Activated CD8-positive, alpha-beta memory T cell treated with anti-CD3 and anti-CD28 coated beads, Interleukin-2, amount 50 U/mL, for 24 hours (primary cell): ENCODE results near the gene COLEC11.
"Not testable (repeated sequence)": the region's sequence is repeated elsewhere in the genome, so short reads cannot be mapped to it uniquely, and the experiment has no call there.

Experiments
- DNase-seq: peaks from one replicate; pipeline ENCODE4 v3.0.0-alpha.2; 2020; ENCODE audit errors: extremely low read depth

COLEC11 gene

GRCh38 chr2:3594493-3595281 is at the start of gene COLEC11:
Gene COLEC11, plus strand, starts transcription at chr2:3595112. Its CDS starts 9,229 bp downstream, at chr2:3604341.
- no peak for DNase-seq

DNA sequence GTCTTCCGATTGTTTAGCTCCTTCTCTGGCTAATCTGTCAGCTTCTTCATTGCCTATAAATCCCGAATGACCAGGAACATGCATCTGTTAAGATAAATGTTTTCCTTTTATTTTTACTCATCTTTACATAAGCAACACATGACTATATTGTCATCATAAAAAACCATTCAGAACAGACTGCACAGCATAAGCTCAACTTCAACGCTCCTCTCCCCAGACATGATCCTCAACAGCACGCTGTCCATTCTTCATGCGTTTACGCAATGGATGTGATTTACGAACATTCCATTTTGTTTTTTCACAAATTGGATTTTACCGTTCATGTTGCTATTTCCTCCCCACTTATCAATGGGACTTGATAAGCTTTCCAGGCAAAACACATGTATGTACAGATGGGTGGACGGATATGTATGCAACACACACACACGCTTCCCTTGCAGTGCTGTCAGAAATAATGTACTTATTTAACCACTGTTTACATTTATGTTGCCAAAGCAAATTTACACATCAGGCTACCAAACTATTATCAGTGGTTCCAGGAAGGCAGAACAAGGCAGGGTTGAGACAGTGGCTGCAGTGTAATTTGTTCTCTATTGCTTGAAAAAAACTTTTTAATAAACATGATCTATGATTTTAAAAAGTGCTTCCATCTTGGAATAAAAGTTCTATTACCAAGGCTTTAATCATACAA is 49.0 kb upstream of the COLEC11 start:
- no peak for DNase-seq

GRCh38 chr2:3547915-3548314 is 47.0 kb upstream of the COLEC11 start:
- no peak for DNase-seq

- DNase-seq = no peak
These were observed 41.0 kb upstream of the COLEC11 start for GRCh38 chr2:3553946-3554345.

DNA sequence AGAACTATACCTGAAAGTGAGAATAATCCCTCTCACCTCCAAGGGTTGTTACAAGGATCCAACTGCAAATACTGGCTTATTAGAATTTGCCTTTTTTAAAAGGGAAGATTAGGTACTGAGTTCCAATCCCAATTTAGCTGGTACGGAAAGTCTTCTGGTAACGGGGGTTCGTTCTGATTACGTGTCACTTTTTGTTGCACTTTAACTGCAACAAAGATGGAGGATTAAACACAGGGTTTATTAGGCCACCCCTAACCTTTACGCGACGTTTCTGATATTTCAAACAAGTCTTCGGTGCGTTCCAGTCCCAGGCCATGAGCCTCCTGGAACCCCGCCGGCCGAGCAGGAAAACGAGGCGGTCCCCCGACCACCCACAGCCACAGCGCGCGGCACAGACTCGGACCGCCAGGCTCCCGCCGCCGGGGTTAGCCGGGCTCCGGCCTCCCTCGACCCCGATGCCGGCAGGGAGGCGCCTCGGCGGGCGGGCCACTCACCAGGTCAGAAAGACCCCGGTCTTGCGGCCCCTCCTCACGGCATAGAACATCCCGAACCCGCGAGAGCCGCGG is 37.2 kb upstream of the COLEC11 start:
- DNase-seq = no peak

DNA sequence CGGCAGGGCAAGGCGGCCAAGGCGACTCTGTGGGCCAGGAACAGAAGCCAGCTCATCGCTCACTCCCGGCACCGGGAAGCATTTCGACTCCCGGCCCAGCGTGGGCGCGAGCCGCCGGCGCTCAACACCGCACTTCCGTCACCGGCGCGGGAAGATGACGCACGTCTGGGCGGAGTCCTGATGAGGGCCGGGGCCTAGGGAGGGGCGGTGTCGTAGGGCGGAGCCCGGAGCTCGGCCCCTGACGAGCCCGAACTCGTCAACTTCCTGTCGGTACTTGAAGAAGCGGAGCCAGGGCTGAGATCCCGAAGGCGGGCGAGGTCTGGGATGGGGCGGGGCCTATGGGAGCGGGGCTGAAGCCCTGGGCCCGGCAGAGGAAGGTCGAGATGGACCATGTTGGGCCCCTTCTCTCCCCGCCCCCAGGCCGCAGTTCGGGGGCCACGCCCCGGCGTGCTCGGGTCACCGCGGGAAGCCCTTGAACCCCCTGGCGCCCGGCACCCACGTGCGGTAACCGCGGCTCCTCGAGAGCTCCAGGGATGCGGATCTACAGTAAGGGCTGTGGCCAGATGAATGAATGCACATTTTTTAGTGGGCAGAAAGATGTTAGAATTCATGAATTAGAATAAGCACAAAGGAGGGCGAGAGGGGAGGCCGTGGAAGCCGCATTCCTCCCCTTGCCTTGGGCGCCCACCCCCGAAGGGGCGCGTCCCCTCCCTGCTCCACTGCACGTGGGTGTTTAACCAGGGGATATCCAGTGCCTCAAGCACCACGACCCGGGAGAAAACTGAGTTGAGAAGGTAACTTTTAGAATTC is 36.5 kb upstream of the COLEC11 start, which contains the start of gene RNASEH1:
RNASEH1 (minus strand) TSS at position 129 of the 810 bp plus-strand sequence; CDS start at position 56, 73 bp downstream.
- peak; percentile 93 for DNase-seq

DNA sequence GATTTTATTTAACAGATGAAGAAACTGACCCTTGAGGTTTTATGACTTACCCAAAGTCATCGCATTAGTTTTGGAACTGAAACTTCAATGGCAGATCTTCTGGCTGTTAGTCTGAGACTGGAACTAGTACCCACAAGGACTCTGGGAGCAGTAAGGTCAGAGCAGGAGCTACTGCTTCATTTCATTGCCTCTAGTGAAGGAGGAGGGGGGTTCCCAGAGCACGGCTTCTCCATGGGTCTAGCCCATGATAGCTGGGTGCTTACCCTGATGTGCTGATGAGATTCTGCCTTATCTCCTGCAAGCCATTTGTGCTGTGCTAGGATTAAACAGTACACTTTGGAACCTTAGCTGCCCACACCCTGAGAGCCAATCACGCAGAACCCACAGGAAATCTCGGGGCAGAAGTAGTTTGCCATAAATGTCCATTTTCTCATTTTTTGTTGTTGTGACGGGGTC is 31.4 kb upstream of the COLEC11 start:
- no peak for DNase-seq

- no peak for DNase-seq
These were observed 29.8 kb upstream of the COLEC11 start for GRCh38 chr2:3565117-3565516.

- DNase-seq = no peak
These were observed 28.1 kb upstream of the COLEC11 start for GRCh38 chr2:3566806-3567205.

DNA sequence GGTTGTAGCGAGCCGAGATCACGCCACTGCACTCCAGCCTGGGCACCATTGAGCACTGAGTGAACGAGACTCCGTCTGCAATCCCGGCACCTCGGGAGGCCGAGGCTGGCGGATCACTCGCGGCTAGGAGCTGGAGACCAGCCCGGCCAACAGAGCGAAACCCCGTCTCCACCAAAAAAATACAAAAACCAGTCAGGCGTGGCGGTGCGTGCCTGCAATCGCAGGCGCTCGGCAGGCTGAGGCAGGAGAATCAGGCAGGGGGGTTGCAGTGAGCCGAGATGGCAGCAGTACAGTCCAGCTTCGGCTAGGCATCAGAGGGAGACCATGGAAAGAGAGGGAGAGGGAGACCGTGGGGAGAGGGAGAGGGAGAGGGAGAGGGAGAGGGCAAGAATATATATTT is 25.3 kb upstream of the COLEC11 start:
- not testable (repeated sequence) for DNase-seq

DNA sequence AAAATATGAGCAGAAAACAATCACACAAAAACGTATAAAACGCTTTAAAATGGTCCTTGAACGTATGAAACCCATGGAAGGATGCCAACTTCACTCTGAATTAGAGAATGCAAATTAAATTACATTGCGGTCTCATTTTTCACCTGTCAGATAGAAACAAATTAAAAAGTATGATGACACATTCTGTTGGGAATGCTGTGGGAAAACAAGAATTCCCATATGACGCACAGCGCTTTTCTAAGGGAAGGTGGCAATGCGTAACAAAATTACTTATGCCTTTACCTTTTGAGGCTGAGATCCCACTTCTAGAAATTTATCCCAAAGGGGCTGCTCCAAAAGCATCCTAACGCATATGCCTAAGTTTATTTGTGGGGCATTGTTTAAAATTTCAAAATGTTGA is 23.6 kb upstream of the COLEC11 start:
- DNase-seq = no peak

DNA sequence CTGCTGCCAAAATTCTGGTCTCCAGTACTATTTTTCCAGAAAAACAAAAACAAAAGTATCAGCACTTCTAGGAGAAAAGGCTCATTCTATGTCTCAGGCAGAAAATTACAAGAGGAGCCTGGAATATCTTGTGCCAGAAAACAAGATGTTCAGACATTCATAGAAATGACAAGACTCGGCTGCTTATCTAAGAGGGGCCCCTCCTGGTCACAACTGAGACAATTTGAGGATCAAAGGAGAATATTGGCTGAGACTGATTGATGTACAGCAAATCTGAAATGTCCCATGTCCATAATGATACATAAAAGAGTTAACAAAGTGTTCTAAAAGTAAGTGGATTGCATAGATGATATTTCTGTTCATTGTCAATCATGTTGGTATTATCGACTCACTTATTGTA is 22.3 kb upstream of the COLEC11 start:
- DNase-seq = no peak

DNA sequence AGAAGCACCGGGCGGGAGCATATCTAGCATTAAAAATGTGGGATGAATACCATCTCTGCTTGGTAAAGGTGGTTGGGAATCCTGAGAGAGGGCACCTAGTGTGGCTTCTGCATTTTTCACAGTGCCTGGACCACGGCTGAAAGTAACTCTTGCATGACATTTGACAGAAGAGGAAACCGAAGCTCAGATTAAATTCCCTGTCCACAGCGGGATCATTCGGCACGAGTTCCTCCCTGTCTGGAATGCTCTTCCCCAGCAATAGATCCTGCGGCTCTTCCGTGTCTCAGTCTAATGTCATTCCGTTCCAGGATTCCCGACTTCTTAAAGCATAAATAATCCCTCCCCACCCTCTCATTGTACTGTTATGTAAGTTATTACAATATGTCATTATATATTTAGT is 20.8 kb upstream of the COLEC11 start:
- DNase-seq = no peak

GRCh38 chr2:3575534-3576262 is 19.2 kb upstream of the COLEC11 start:
- DNase-seq = no peak

DNA sequence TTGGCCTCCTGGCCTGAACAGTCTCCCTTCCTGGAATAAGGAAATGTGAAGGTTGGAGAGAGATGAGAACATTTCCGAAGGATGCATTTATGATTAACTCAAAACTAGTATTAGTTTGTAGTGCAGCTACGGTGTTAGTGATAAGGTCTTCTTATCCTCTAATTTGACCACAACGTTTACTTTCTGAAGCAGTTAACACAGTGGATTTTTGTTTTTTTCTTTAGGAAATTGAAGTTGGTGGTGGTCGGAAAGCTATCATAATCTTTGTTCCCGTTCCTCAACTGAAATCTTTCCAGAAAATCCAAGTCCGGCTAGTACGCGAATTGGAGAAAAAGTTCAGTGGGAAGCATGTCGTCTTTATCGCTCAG is 18.7 kb upstream of the COLEC11 start:
- DNase-seq = not testable (repeated sequence)

DNA sequence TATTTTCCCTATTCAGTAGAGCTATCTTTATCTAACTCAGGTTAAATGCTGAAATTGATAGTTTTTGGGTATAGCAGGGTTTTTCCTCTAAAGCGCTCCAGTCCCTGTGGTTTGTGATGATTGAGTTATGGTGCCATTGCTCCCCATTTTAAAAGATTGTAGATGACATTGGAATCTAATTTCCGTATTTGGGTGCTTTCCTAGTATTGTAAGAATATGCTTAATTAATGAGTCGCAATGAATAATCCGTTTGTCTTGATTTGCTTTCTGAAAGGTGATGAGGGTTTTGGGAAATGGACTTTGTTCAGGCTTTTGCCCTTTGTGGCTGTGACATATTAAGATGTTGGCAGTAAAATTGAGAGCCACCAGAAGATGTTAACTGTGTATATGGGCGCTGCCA is 15.9 kb upstream of the COLEC11 start:
- DNase-seq = no peak

DNA sequence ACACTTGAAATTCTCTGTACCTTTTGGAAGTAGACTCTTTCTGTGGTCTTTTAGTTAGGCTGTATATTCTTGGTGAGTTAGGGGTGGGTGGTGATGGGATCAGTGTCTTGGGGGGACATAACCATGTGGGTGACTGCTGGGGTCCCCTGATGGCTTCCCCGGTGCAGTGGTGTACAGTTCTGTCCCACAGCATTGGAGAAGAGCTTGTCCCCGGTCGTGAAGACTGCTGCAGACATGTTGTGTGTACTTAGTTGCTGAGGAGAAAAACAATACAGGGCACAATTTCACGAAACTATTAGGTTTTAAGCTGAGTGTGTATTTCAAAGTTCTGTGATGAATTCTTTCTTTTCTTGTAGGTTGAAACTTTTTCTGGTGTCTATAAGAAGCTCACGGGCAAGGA is 14.5 kb upstream of the COLEC11 start:
- no peak for DNase-seq

DNA sequence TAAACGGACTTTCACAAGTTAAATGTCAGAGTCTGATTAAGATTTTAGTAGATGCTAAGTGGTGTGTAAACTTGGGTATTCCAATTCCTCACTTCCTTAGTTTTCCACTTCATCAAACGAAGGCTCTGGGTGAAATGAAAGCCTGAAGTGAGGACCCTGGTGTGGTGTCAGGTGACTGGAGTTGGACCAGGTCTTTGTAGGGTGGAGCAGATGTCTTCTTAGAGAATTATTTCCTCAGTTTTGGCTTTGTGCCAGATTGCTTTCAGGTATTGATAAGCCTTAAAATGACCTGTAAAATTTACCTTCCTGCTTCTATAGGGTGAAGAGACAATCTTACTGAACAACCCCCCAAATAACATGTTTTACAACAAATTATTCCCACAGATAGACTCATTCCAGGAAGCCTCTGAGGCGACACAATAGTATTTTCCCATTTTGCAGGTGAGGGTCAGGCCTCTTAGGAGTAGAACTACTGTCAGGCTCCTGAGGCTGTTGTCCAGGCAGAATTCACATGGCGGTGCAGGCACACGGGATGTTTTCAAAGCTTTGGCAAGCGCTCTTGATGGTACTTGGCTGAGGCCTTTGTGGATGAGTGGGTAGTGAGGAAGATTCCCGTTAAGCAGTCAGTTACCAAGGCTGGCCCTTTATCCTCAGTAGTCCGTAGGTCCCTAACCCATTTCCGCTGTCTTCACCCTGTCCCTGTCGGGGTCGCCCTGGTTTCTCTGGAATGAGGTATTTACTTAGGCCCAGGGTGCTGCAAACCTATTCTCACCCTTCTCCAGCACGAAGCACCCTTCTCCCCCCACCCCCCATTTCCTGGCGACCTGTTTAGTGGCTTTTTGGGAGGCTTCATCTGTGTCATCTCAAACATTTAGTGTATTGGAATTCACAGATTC is 13.3 kb upstream of the COLEC11 start:
- DNase-seq = no peak

GRCh38 chr2:3584076-3584475 is 10.8 kb upstream of the COLEC11 start:
- no peak for DNase-seq

DNA sequence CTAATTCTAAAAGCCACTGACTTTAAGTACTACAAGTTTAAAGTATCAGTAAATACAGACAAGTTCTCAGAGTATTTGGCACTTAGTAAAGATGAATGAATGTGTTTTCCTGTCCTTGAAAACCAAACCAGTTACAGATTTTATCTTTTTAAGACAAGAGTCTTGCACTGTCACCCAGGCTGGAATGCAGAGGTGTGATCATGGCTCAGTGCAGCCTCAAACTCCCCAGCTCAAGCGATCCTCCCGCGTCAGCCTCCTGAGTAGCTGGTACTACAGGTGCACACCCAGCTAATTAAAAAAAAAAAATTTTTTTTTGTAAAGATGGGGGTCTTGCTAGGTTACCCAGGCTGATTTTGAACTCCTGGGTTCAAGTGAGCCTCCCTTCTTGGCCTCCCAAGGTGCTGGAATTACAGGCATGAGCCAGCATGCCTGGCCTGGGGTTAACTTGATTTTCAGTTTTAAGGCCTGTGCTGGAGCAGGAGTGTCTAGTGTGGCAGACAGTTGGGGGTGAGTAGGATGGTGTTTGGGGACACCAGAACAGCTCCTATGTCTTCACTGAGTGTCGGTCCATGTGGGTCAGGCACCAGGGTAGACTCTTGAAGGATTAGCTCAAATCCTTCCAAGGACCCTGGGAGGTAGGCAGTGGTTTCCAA is 10.2 kb upstream of the COLEC11 start:
- DNase-seq = no peak
